Activated gamma-delta T cell treated with Interleukin-2 at 50 U/mL for 16 hours (primary cell): ENCODE results near the gene FHOD1.
A peak's percentile ranks its signal among the peaks of the same experiment; 100 is the strongest.

Experiments used
- DNase-seq: peaks from one replicate; pipeline ENCODE4 v3.0.0-alpha.2; 2020

FHOD1 gene

GRCh38 chr16:67248401-67249177 is 1.3 kb upstream of the FHOD1 start, which contains the start of gene SLC9A5:
Gene SLC9A5 (plus strand): TSS chr16:67248979. CDS start chr16:67249015, 36 bp downstream.
- no peak for DNase-seq

- no peak for DNase-seq
Observed at GRCh38 chr16:67248073-67248400, 756 bp upstream of the FHOD1 start.

- no peak for DNase-seq
Observed at GRCh38 chr16:67246756-67247191, 507 bp downstream of the FHOD1 start.

- DNase-seq, result peak; percentile 31
Observed at GRCh38 chr16:67246081-67246755, 1.1 kb downstream of the FHOD1 start.

- DNase-seq, result no peak
Observed at GRCh38 chr16:67245674-67246080, 1.6 kb downstream of the FHOD1 start.

GRCh38 chr16:67245186-67245585 is 2.1 kb downstream of the FHOD1 start:
- DNase-seq, result no peak

GRCh38 chr16:67244387-67245185 is 2.7 kb downstream of the FHOD1 start:
- DNase-seq, result peak; percentile 78

GRCh38 chr16:67243481-67243880 is 3.8 kb downstream of the FHOD1 start:
- DNase-seq, result no peak

- no peak for DNase-seq
Observed at GRCh38 chr16:67242138-67242730, 5.0 kb downstream of the FHOD1 start.

GRCh38 chr16:67241008-67241900 is 6.0 kb downstream of the FHOD1 start:
- DNase-seq, result no peak

GRCh38 chr16:67240506-67240905 is 6.8 kb downstream of the FHOD1 start:
- DNase-seq, result no peak

GRCh38 chr16:67238806-67239470 is 8.3 kb downstream of the FHOD1 start:
- no peak for DNase-seq

- DNase-seq, result no peak
Observed at GRCh38 chr16:67238278-67238575, 9.1 kb downstream of the FHOD1 start.

GRCh38 chr16:67237396-67238277 is 9.6 kb downstream of the FHOD1 start:
- DNase-seq, result no peak

- DNase-seq, result peak; percentile 38
Observed at GRCh38 chr16:67236563-67237395, 10.5 kb downstream of the FHOD1 start.

- no peak for DNase-seq
Observed at GRCh38 chr16:67235816-67236562, 11.3 kb downstream of the FHOD1 start.

GRCh38 chr16:67234180-67234597 is 13.1 kb downstream of the FHOD1 start:
- no peak for DNase-seq

GRCh38 chr16:67233596-67233995 is 13.7 kb downstream of the FHOD1 start:
- DNase-seq, result no peak
